ENCODE measurements around the gene TMTC1.

DNA sequence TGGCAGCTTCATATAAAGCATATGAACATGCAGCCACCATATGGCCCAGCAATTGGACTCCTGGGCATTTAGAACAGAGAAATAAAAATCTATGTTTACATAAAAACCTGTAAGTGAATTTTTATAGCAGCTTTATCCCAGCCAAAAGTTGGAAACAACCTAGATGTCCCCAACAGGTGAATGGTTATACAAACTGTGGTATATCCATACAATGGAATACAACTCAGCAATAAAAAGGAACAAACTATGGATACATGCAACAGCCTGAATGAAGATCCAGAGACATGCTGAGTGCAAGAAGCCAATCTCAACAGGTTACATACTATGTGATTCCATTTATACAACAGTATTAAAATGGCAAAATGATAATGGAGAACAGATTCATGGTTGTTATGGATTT, 3.7 kb downstream of the TMTC1 start:
- TF ChIP-seq SIN3A (IDR thresholded peaks at IDR 0.05; ENCODE audit: borderline replicate concordance, insufficient read depth, low read length) = no peak
- no peak for TF ChIP-seq FOXP2 (optimal IDR thresholded peaks at IDR 0.05; ENCODE audit: borderline replicate concordance, extremely low read depth, extremely low read length, insufficient read depth)
- TF ChIP-seq, protein P1, sequence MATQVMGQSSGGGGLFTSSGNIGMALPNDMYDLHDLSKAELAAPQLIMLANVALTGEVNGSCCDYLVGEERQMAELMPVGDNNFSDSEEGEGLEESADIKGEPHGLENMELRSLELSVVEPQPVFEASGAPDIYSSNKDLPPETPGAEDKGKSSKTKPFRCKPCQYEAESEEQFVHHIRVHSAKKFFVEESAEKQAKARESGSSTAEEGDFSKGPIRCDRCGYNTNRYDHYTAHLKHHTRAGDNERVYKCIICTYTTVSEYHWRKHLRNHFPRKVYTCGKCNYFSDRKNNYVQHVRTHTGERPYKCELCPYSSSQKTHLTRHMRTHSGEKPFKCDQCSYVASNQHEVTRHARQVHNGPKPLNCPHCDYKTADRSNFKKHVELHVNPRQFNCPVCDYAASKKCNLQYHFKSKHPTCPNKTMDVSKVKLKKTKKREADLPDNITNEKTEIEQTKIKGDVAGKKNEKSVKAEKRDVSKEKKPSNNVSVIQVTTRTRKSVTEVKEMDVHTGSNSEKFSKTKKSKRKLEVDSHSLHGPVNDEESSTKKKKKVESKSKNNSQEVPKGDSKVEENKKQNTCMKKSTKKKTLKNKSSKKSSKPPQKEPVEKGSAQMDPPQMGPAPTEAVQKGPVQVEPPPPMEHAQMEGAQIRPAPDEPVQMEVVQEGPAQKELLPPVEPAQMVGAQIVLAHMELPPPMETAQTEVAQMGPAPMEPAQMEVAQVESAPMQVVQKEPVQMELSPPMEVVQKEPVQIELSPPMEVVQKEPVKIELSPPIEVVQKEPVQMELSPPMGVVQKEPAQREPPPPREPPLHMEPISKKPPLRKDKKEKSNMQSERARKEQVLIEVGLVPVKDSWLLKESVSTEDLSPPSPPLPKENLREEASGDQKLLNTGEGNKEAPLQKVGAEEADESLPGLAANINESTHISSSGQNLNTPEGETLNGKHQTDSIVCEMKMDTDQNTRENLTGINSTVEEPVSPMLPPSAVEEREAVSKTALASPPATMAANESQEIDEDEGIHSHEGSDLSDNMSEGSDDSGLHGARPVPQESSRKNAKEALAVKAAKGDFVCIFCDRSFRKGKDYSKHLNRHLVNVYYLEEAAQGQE (IDR thresholded peaks at IDR 0.05; ENCODE audit: insufficient read depth in 1 of 2, low read depth in 2 of 2, low read length in 2 of 2) = no peak
